Adrenal gland (tissue), 12 donors: ENCODE data around the gene UACA. TPM values are rescaled to one million over a fixed set of nuclear protein-coding genes. Genes with fewer than 3 reads are reported as not detected.

Experiments
- DNase-seq, 7 donors: peaks; one replicate each; pipeline ENCODE4 v3.0.0-alpha.2; 2019 to 2020
- H3K27ac ChIP-seq, 5 donors: fragments of 200-600 bp; sonication (generic) in 4 of 5; 1 replicate in 3 of 5; 2 replicates in 2 of 5; pipeline versions ENCODE4 v1.5.1 to v1.8.0; 2016 to 2020; ENCODE audit warnings: mild to moderate bottlenecking in 1 of 5
- H3K27me3 ChIP-seq: fragments of 200-600 bp; 2 replicates; pipeline ENCODE4 v1.8.0; 2021
- H3K36me3 ChIP-seq, 2 donors: fragments of 200-600 bp; replicated peaks in 1 of 2; 1 replicate in 1 of 2; 2 replicates in 1 of 2; pipeline versions ENCODE4 v1.5.1 to v1.8.0; 2018 to 2022
- H3K4me1 ChIP-seq, 2 donors: fragments of 200-600 bp; replicated peaks in 1 of 2; 1 replicate in 1 of 2; 2 replicates in 1 of 2; pipeline versions ENCODE4 v1.5.1 to v1.8.0; 2018 to 2021
- H3K4me3 ChIP-seq, 4 donors: fragments of 200-600 bp; sonication (generic) in 3 of 4; one replicate each; pipeline ENCODE4 v1.5.1; 2016 to 2018
- H3K9me3 ChIP-seq, 3 donors: fragments of 200-600 bp; sonication (generic) in 1 of 3; replicated peaks in 1 of 3; 1 replicate in 2 of 3; 2 replicates in 1 of 3; pipeline versions ENCODE4 v1.5.1 to v1.8.0; 2016 to 2021
- POLR2A ChIP-seq, 2 donors: fragments of 450-650 bp; IDR thresholded peaks; one replicate each; pipeline ENCODE4 v1.6.1; 2017; ENCODE audit warnings: antibody characterized with exemption in 2 of 2, mild to moderate bottlenecking in 2 of 2, moderate library complexity in 1 of 2
- WGBS, 4 donors: extraction: QIAGEN DNeasy Blood & Tissue Kit in 2 of 4; methylation state at CpG; one replicate each; pipeline versions ENCODE4 v1.1.5 to v1.1.7; 2013 to 2017; 5-methylcytosine and 5-hydroxymethylcytosine counted together
- intact Hi-C, 2 donors: fragments of 100-400 bp; cut with DNase I; formaldehyde crosslinking; loops; one replicate each; pipeline versions ENCODE4 v1.14.1 to v1.15.0; 2022 to 2023
- polyA plus RNA-seq, 3 donors: library from polyadenylated mRNA; stranded (reverse); fragments of 200-250 nt in 2 of 3; fragments of 350-450 nt in 1 of 3; fragmentation: Illumina TruSeq in 1 of 3; extraction: RNeasy Lipid Tissue Mini Kit (QIAGEN cat#74804) in 1 of 3; gene quantifications; one replicate each; pipeline ENCODE4 v1.2.3, GENCODE V29; 2013 to 2014
- total RNA-seq, 9 donors: library from RNA; depleted of rRNA in 4 of 9; stranded (reverse); fragments of >200 nt in 4 of 9; fragments of 120-200 nt in 1 of 9; fragmentation: NEBNext Ultra II Directional in 1 of 9; extraction: Animal tissue kit (Norgen Biotek cat#: 25700) in 1 of 9; gene quantifications; one replicate each; pipeline versions ENCODE4 v1.1.0 to v1.2.4, GENCODE V29; 2013 to 2023
- TF ChIP-seq, protein P1 (sequence below), 6 experiments: fragments of 450-650 bp in 4 of 6; fragments of 200-600 bp in 2 of 6; sonication (generic) in 1 of 6; IDR thresholded peaks; 1 replicate in 5 of 6; 2 replicates in 1 of 6; pipeline versions ENCODE4 v1.5.1 to v1.8.0; 2016 to 2021; ENCODE audit warnings: antibody characterized with exemption in 6 of 6, mild to moderate bottlenecking in 2 of 6, moderate library complexity in 1 of 6
- donor health status: healthy with polysubstance abuse.
- donor health status: Bipolar disorder and iron deficiency.
- donor health status: DM: yes; HTN: yes; CAD: no.
- donor health status: DM: no; HTN: no; CAD: no.
- donor health status: DM: no; HTN: no; CAD: no.
- donor health status: DM: yes; HTN: yes; CAD: no.

The UACA gene
- total and polyA plus RNA-seq, 12 donors = 16.7 to 186 (median 39.1) TPM

DNA sequence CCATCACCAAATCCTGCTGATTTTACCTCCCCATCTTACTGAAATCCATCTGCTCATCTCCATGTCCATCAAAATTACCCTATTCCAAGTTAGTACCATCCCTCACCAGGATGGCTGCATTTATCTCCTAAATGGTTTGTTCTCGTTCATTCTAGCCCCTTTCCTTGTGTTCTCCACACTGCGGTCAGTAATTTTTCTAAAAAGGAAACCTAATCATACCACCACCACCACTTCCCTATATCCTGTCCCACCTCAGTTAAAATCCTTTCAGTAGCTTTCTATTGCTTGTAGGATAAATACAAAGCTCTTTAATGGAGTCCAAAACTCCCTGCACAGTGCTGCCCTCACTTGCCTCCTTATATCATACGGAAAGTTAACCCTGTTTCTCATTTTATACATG, 51.1 kb downstream of the UACA start:
- 81 to 94% (median 86%) methylated on average over 3 of the region's 3 CpGs for WGBS, 4 donors
- Histone ChIP-seq H3K4me1 (peaks cover 19 to 29% of the 10 kb centered on the region in 2 donors), H3K9me3 (peaks cover 0 to 2% (median 0%) of the 10 kb centered on the region in 3 donors), H3K4me3 (no peak overlapping the region), H3K27me3 (no peaks in the 10 kb centered on the region), H3K27ac (peak overlapping the region in 2 of 5 donors; percentile 30 to 46), H3K36me3 (no peaks in the 10 kb centered on the region)
- intact Hi-C loops = no loop called here
- no peak for DNase-seq
- TF ChIP-seq, protein P1, sequence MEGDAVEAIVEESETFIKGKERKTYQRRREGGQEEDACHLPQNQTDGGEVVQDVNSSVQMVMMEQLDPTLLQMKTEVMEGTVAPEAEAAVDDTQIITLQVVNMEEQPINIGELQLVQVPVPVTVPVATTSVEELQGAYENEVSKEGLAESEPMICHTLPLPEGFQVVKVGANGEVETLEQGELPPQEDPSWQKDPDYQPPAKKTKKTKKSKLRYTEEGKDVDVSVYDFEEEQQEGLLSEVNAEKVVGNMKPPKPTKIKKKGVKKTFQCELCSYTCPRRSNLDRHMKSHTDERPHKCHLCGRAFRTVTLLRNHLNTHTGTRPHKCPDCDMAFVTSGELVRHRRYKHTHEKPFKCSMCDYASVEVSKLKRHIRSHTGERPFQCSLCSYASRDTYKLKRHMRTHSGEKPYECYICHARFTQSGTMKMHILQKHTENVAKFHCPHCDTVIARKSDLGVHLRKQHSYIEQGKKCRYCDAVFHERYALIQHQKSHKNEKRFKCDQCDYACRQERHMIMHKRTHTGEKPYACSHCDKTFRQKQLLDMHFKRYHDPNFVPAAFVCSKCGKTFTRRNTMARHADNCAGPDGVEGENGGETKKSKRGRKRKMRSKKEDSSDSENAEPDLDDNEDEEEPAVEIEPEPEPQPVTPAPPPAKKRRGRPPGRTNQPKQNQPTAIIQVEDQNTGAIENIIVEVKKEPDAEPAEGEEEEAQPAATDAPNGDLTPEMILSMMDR (IDR thresholded peaks at IDR 0.05) = no peak

DNA sequence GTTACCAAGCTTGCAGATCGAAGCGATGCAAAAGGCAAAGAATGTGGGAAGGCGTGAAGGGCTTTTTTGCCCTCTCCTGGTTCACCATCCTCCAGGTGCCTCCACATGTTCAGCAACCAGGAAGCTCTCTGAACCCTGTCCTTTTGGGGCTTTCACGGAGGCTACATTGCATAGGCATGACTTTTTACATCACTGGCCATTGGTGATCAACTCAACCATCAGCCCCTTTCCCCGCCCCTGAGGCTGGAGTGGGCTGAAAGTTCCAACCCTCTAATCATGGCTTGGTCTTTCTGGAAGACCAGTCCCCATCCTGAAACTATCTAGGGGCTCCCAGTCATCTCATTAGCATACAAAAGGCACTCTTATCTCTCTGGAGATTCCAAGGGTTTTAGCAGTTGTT, 52.6 kb downstream of the UACA start:
- 93 to 100% (median 96%) methylated on average over 3 to 5 of the region's 5 CpGs for WGBS, 4 donors
- no peak overlapping the region for H3K4me3 ChIP-seq
- H3K27me3 ChIP-seq = no peaks in the 10 kb centered on the region
- intact Hi-C loops = no loop called here
- H3K4me1 ChIP-seq = peaks cover 19 to 34% of the 10 kb centered on the region in 2 donors
- no peaks in the 10 kb centered on the region for H3K36me3 ChIP-seq
- no peak for TF ChIP-seq POLR2A (IDR thresholded peaks at IDR 0.05)
- TF ChIP-seq, protein P1 (IDR thresholded peaks at IDR 0.05) = no peak
- peaks cover 0 to 5% (median 0%) of the 10 kb centered on the region in 3 donors for H3K9me3 ChIP-seq
- no peak overlapping the region for H3K27ac ChIP-seq
- DNase-seq = no peak

DNA sequence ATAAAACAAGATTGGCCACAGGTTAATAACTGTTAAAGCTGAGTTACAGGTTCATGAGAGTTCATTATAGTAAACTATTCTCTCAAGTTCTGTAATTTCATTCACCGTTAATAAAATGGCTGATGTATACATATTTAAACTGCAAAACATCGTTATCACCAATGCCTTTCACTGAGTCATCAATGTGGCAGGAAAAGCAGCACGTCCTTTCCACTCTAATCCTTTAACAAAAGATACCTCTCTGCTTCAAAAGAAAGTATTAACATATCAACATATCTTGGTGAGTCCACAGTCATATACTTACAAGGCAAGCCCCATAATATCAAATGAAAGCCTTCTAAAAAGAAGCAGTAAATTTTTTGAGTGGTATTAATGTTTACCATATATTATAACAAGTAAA, 54.5 kb downstream of the UACA start:
- Histone ChIP-seq H3K27ac (no peak overlapping the region), H3K36me3 (no peaks in the 10 kb centered on the region), H3K4me3 (no peak overlapping the region), H3K27me3 (no peaks in the 10 kb centered on the region), H3K9me3 (peaks cover 0 to 5% (median 0%) of the 10 kb centered on the region in 3 donors), H3K4me1 (peaks cover 9 to 22% of the 10 kb centered on the region in 2 donors)
- WGBS, 4 donors = 65 to 76% (median 69%) methylated on average over 3 of the region's 3 CpGs
- DNase-seq = no peak
- TF ChIP-seq POLR2A (IDR thresholded peaks at IDR 0.05) = no peak
- TF ChIP-seq, protein P1 (IDR thresholded peaks at IDR 0.05) = no peak
- intact Hi-C loops = no loop called here

GRCh38 chr15:70707686-70708300, 55.6 kb downstream of the UACA start:
- no peak overlapping the region for H3K27ac ChIP-seq
- intact Hi-C loops = no loop called here
- H3K27me3 ChIP-seq = no peaks in the 10 kb centered on the region
- TF ChIP-seq POLR2A (IDR thresholded peaks at IDR 0.05) = no peak
- TF ChIP-seq, protein P1 (IDR thresholded peaks at IDR 0.05) = no peak
- H3K4me3 ChIP-seq = no peak overlapping the region
- H3K36me3 ChIP-seq = no peaks in the 10 kb centered on the region
- peaks cover 0 to 5% (median 0%) of the 10 kb centered on the region in 3 donors for H3K9me3 ChIP-seq
- no peak for DNase-seq
- peaks cover 3 to 18% of the 10 kb centered on the region in 2 donors for H3K4me1 ChIP-seq
- WGBS, 4 donors = 91 to 95% (median 95%) methylated on average over 4 of the region's 4 CpGs
